ENCODE data around the gene KCNA3. TPM values are rescaled to one million over a fixed set of nuclear protein-coding genes. Genes with fewer than 3 reads are reported as not detected.

The KCNA3 gene
- total and polyA plus RNA-seq, 3 donors from 2014 or later: 1.3 to 6.7 (median 3.4) TPM

DNA sequence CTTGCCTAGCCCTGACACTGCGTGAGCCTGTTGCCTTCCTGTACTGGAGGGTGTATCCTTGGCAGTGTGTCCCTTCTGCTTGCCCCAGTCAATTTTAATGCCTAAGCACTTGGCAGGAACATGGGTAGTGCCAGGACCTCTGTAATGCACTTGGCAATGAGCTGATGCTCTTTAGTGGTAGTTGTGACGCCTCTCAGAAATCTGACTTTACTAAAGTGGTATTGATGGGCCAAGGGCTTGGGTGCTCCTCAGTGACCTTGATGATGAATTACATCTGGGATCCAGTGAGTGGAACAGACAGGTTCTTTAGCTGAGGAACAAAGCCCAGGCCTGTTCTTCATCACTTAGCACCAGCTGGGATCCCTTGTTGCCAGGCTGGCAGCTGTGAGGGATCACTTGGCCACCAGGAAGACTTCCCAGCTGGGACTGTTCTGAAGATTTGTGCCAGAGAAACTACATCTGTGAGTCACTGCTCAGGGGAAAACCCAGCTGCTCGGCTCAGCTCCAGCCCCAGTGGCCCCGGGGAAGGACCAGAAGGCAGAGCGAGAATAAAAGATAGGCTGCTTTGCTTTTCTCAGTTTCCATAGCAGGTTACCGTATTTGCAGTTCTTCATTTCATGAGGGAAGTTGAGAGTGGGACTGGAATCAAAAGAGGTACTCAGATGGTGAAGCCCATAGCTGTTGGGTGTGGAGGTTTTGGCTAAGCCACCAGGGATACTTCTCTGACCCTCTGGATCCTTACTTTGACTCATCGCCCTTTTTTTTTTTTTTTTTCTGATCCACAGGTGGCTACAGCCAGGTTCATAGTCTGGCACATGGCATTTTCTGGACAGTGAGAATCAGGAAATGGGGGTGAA is 40.1 kb downstream of the KCNA3 start:
- no peak for TF ChIP-seq POLR2A (IDR thresholded peaks at IDR 0.05)
- TF ChIP-seq, protein P1, sequence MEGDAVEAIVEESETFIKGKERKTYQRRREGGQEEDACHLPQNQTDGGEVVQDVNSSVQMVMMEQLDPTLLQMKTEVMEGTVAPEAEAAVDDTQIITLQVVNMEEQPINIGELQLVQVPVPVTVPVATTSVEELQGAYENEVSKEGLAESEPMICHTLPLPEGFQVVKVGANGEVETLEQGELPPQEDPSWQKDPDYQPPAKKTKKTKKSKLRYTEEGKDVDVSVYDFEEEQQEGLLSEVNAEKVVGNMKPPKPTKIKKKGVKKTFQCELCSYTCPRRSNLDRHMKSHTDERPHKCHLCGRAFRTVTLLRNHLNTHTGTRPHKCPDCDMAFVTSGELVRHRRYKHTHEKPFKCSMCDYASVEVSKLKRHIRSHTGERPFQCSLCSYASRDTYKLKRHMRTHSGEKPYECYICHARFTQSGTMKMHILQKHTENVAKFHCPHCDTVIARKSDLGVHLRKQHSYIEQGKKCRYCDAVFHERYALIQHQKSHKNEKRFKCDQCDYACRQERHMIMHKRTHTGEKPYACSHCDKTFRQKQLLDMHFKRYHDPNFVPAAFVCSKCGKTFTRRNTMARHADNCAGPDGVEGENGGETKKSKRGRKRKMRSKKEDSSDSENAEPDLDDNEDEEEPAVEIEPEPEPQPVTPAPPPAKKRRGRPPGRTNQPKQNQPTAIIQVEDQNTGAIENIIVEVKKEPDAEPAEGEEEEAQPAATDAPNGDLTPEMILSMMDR (IDR thresholded peaks at IDR 0.05): no peak
- Histone ChIP-seq H3K36me3 (ENCODE audit: low read depth, missing control alignments) (no peaks in the 10 kb centered on the region), H3K27ac (no peak overlapping the region), H3K9me3 (no peaks in the 10 kb centered on the region), H3K27me3 (no peaks in the 10 kb centered on the region), H3K4me3 (no peak overlapping the region), H3K4me1 (peaks cover 5% of the 10 kb centered on the region)
- 37 to 54% methylated on average over 6 to 7 of the region's 7 CpGs for WGBS, 2 donors
- DNase-seq: peak; percentile 51
- intact Hi-C loops (cut with DNase I; ENCODE audit: low total_unique reads): loop anchor here (5.0 kb wide), 1 partner anchor 133 kb away; no protein-coding TSS in a partner anchor

DNA sequence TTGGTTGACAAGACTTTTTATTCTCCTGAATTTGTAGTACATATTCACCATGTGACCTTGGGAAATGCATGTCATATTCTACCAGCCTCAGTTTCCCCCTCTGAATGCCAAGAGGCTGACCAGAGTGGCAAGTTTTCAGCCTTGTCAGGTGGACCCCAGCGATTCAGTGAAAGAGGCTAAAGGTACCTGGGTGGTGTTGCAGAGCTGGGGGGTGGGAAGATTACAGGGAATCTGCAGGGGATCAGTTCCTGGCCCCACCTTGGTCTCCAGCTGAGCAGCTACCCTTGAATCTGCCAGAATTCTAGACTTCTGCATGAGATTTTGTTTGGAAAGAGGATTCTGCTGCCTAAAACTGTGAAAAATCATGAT is 40.7 kb downstream of the KCNA3 start:
- intact Hi-C loops (cut with DNase I; ENCODE audit: low total_unique reads): loop anchor here (5.0 kb wide), 1 partner anchor 133 kb away; no protein-coding TSS in a partner anchor
- Histone ChIP-seq H3K4me1 (peaks cover 5% of the 10 kb centered on the region), H3K27me3 (no peaks in the 10 kb centered on the region), H3K4me3 (no peak overlapping the region), H3K9me3 (no peaks in the 10 kb centered on the region), H3K36me3 (ENCODE audit: low read depth, missing control alignments) (no peaks in the 10 kb centered on the region), H3K27ac (no peak overlapping the region)
- WGBS, 2 donors: 68 to 82% methylated on average over 1 of the region's 1 CpG
- no peak for DNase-seq
- no peak for TF ChIP-seq POLR2A (IDR thresholded peaks at IDR 0.05)
- TF ChIP-seq, protein P1 (IDR thresholded peaks at IDR 0.05): no peak

DNA sequence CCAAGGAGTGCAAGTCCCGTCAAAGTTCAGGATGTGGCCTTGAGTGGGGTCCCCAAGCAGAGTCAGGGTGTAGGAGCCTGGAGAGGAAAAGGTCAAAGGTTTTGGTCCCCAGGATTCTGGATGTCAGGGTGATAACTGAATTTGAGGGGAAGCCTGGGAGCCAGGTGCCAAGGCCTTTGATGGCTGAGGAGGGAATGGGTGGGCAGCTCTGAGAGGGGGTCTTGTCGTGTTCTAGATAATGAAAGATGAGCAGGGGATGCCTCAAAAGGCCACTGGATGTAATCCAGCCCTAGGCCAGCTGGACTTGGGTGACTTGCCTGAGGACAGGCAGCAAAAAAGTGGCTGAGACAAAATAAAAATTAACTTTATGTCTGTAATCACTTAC is 41.1 kb downstream of the KCNA3 start:
- intact Hi-C loops (cut with DNase I; ENCODE audit: low total_unique reads): loop anchor here (5.0 kb wide), 1 partner anchor 134 kb away; no protein-coding TSS in a partner anchor
- Histone ChIP-seq H3K27ac (no peak overlapping the region), H3K36me3 (ENCODE audit: low read depth, missing control alignments) (no peaks in the 10 kb centered on the region), H3K27me3 (no peaks in the 10 kb centered on the region), H3K4me3 (no peak overlapping the region), H3K4me1 (peaks cover 5% of the 10 kb centered on the region), H3K9me3 (no peaks in the 10 kb centered on the region)
- 55 to 76% methylated on average over 2 of the region's 2 CpGs for WGBS, 2 donors
- DNase-seq: no peak
- TF ChIP-seq, protein P1 (IDR thresholded peaks at IDR 0.05): no peak
- no peak for TF ChIP-seq POLR2A (IDR thresholded peaks at IDR 0.05)

DNA sequence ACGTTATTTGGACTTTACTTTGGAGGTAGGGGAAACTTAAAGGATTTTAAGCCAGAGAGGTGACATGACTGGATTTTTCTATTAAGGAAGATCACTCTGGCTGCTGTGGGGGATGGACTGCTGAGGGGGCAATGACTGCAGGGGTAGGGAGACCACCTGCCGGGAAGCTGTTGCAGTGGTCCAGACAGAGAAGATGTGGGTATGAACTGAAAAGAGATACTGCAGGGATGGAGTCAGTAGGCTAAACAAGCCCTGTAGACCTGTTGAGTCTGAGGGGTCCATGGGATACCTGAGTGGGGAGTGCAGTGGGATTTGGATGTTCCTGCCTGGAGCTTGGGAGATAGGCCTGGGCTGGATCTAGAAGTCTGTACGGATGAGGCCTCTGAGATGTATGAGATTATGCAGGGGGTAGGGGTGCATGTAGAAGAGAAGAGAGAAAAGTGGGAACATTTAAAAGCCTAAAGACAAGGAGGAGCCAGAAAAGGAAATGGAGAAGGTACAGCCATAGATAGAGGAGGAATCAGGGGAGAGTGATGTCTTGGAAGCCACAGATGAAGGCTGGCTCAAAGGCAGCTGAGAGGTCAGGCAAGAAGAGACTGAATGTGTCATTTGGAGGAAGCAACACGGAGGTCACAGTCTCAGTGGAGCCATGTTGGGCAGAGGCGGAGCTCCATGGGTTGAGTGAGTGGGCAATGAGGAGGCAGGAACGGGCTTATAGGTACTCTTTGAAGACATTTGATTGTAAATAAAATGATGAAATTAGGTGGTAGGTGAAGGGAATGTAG is 42.7 kb downstream of the KCNA3 start:
- TF ChIP-seq, protein P1 (IDR thresholded peaks at IDR 0.05): no peak
- TF ChIP-seq POLR2A (IDR thresholded peaks at IDR 0.05): no peak
- intact Hi-C loops (cut with DNase I; ENCODE audit: low total_unique reads): loop anchor here (5.0 kb wide), 1 partner anchor 135 kb away; no protein-coding TSS in a partner anchor
- Histone ChIP-seq H3K27ac (no peak overlapping the region), H3K9me3 (no peaks in the 10 kb centered on the region), H3K4me3 (no peak overlapping the region), H3K36me3 (ENCODE audit: low read depth, missing control alignments) (no peaks in the 10 kb centered on the region), H3K4me1 (peaks cover 5% of the 10 kb centered on the region), H3K27me3 (no peaks in the 10 kb centered on the region)
- DNase-seq: no peak
- WGBS, 2 donors: 83 to 86% methylated on average over 6 of the region's 6 CpGs

Data from testis (tissue), 3 donors.